Thymus (tissue), 11 donors: ENCODE measurements around the gene CDH1. TPM values are rescaled to one million over a fixed set of nuclear protein-coding genes. Genes with fewer than 3 reads are reported as not detected.
A peak's percentile ranks its signal among the peaks of the same experiment; 100 is the strongest.

Source experiments
- DNase-seq, 9 donors: peaks; one replicate each; pipeline ENCODE4 v3.0.0-alpha.2; 2013; ENCODE audit warnings: low spot score in 9 of 9, low read depth in 6 of 9, missing footprints in 1 of 9
- H3K27ac ChIP-seq, 2 donors: one replicate each; pipeline ENCODE4 v1.5.1; 2013; ENCODE audit warnings: control low read depth in 1 of 2, low read depth in 1 of 2, low read length in 1 of 2, mild to moderate bottlenecking in 1 of 2, moderate library complexity in 1 of 2
- H3K27me3 ChIP-seq, 2 donors: one replicate each; pipeline ENCODE4 v1.5.1; 2013; ENCODE audit warnings: low read length in 1 of 2; ENCODE audit not compliant: control insufficient read depth in 2 of 2, insufficient read depth in 1 of 2
- H3K36me3 ChIP-seq, 2 donors: one replicate each; pipeline ENCODE4 v1.5.1; 2013; ENCODE audit warnings: low read length in 1 of 2, mild to moderate bottlenecking in 1 of 2, moderate library complexity in 1 of 2; ENCODE audit not compliant: control insufficient read depth in 2 of 2, insufficient read depth in 2 of 2
- H3K4me1 ChIP-seq, 2 donors: one replicate each; pipeline ENCODE4 v1.5.1; 2013; ENCODE audit warnings: low read length in 2 of 2; ENCODE audit not compliant: control insufficient read depth in 2 of 2, insufficient read depth in 2 of 2
- H3K4me3 ChIP-seq, 2 donors: one replicate each; pipeline ENCODE4 v1.5.1; 2013; ENCODE audit warnings: low read length in 2 of 2, control low read depth in 1 of 2, mild to moderate bottlenecking in 1 of 2
- H3K9me3 ChIP-seq, 2 donors: one replicate each; pipeline ENCODE4 v1.5.1; 2013; ENCODE audit warnings: low read length in 1 of 2, mild to moderate bottlenecking in 1 of 2; ENCODE audit not compliant: control insufficient read depth in 2 of 2, insufficient read depth in 1 of 2
- WGBS: extraction: QIAGEN DNeasy Blood & Tissue Kit; methylation state at CpG from one replicate; pipeline ENCODE4 v1.1.7; 2013; 5-methylcytosine and 5-hydroxymethylcytosine counted together
- polyA plus RNA-seq: library from polyadenylated mRNA; stranded (reverse); fragments of 200-250 nt; gene quantifications from one replicate; pipeline ENCODE4 v1.2.3, GENCODE V29; 2013
- total RNA-seq: library from RNA; stranded (reverse); fragments of 120-200 nt; gene quantifications from one replicate; pipeline ENCODE4 v1.2.4, GENCODE V29; 2013
- donor health status: healthy.

CDH1 gene
- total and polyA plus RNA-seq, 2 donors, result 30.9 to 70.4 TPM

DNA sequence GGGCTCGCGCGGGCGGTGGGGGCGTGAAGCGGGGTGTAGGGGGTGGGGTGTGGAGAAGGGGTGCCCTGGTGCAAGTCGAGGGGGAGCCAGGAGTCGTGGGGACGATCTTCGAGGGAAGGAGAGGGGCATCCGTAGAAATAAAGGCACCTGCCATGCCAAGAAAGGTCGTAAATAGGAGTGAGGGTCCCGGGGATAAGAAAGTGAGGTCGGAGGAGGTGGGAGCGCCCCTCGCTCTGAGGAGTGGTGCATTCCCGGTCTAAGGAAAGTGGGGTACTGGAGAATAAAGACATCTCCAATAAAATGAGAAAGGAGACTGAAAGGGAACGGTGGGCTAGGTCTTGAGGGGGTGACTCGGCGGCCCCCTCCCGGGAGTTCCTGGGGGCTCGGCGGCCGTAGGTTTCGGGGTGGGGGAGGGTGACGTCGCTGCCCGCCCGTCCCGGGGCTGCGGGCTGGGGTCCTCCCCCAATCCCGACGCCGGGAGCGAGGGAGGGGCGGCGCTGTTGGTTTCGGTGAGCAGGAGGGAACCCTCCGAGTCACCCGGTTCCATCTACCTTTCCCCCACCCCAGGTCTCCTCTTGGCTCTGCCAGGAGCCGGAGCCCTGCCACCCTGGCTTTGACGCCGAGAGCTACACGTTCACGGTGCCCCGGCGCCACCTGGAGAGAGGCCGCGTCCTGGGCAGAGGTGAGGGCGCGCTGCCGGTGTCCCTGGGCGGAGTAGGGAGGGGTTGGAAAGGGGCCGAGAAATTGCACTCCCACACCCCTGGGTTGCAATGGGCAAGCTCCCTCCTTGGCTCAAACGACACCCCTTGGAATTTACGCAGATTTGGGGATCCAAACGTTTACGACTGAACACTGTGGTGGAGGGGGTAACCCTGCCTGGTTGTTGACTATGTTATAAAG is 888 bp downstream of the CDH1 start:
- Histone ChIP-seq H3K4me1 (peaks cover 8 to 43% of the 10 kb centered on the region in 2 donors), H3K27ac (peak overlapping the region; percentile 17 to 70), H3K36me3 (no peaks in the 10 kb centered on the region), H3K4me3 (peak overlapping the region; percentile 29 to 47), H3K27me3 (peaks cover 23 to 47% of the 10 kb centered on the region in 2 donors), H3K9me3 (peaks cover 2 to 7% of the 10 kb centered on the region in 2 donors)
- 27% methylated on average over 58 of the region's 58 CpGs for WGBS
- DNase-seq, result no peak

DNA sequence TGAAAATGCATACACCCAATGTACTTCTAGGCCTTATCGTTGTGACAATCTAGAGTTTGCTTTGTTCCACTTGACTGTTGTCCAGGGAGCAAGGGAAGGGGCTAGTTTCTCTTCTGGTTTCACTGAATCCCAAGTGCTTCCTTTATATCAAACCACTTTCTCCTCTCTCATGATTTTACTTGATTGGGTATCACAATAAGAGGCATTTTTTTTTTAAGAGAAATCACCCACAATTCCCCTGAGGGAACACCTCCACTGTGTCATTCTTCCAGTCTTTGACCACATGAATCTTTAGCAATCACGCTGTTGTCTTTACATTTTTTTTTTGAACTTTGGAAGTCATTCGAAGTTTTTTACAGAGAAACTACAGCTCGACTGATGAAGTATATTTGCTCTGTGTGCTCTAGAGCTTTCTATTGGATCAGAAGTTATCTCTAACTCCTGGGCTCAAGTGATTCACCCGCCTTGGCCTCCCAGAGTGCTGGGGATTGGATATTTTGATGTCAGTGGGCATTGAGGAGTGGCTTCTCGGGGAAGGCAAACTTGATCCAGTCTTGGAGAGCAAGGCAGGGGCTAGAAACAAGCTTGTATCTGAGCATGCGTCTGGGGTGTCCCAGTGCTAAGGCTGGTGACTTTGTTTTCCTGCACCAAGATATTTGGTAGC is 3.0 kb downstream of the CDH1 start:
- H3K27ac ChIP-seq, result peak overlapping the region in 1 of 2 donors; percentile 42
- H3K4me3 ChIP-seq, result no peak overlapping the region
- WGBS, result 67% methylated on average over 7 of the region's 7 CpGs
- no peaks in the 10 kb centered on the region for H3K36me3 ChIP-seq
- H3K27me3 ChIP-seq, result peaks cover 23 to 37% of the 10 kb centered on the region in 2 donors
- peaks cover 2 to 7% of the 10 kb centered on the region in 2 donors for H3K9me3 ChIP-seq
- peaks cover 8 to 44% of the 10 kb centered on the region in 2 donors for H3K4me1 ChIP-seq
- no peak for DNase-seq

DNA sequence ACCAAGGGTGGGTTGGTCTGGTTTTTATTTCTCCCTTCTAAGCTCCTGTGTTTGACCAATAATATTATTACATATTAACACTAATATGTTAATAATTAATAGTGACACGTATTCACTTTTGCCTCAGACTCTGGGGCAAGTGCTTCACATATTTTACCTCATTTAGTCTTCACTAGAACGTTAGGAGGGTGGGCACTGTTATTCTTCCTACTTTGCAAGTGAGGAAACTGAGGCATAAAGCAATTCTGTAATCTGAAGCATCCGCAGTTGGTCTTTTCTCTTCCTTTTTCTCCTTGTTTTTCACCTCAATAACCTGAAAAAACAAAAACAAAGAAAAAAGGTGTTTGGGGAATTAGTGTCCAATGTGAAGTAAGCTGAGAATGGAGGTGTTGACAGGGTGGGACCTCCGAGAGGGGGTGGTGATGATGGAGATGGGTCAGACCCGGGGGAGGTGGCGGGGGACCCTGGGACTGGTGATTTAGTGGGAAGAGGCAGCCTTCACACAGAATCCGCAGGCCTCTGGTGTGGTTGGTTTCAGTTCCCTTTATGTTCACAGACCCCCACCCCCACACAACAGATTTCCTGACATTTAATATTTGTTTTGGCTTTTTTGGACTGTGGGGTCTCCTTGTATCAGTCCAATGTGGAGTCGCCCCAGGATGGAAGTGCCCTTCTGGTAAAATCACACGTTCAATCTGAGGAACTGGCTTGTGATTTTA is 3.7 kb downstream of the CDH1 start:
- H3K27me3 ChIP-seq, result peaks cover 23 to 32% of the 10 kb centered on the region in 2 donors
- H3K36me3 ChIP-seq, result no peaks in the 10 kb centered on the region
- WGBS, result 49% methylated on average over 9 of the region's 9 CpGs
- peaks cover 8 to 44% of the 10 kb centered on the region in 2 donors for H3K4me1 ChIP-seq
- peaks cover 2 to 7% of the 10 kb centered on the region in 2 donors for H3K9me3 ChIP-seq
- H3K27ac ChIP-seq, result no peak overlapping the region
- DNase-seq, result no peak
- H3K4me3 ChIP-seq, result no peak overlapping the region

DNA sequence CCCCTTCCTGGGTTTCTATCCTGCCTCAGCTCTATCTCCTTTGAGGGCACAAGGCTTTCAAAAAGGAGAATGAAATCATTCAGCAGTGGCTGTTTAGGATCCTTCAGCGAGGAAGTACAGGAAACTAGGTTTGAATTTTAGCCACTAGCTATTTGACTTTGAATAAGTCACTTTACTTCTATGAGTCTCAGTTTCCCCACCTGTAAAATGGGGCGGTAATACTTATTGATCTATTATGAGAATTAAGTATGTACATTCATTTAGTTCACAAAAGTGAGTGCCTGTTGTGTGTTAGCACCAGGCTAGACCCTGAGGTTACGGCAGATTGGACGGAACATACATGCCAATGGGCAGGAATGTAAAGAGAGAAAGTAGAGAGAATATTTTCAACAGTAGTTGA is 6.6 kb downstream of the CDH1 start:
- no peak overlapping the region for H3K27ac ChIP-seq
- peaks cover 0 to 3% of the 10 kb centered on the region in 2 donors for H3K27me3 ChIP-seq
- WGBS, result over 99% methylated on average over 4 of the region's 4 CpGs
- DNase-seq, result no peak
- no peaks in the 10 kb centered on the region for H3K9me3 ChIP-seq
- no peak overlapping the region for H3K4me3 ChIP-seq
- no peaks in the 10 kb centered on the region for H3K36me3 ChIP-seq
- peaks cover 4 to 35% of the 10 kb centered on the region in 2 donors for H3K4me1 ChIP-seq

DNA sequence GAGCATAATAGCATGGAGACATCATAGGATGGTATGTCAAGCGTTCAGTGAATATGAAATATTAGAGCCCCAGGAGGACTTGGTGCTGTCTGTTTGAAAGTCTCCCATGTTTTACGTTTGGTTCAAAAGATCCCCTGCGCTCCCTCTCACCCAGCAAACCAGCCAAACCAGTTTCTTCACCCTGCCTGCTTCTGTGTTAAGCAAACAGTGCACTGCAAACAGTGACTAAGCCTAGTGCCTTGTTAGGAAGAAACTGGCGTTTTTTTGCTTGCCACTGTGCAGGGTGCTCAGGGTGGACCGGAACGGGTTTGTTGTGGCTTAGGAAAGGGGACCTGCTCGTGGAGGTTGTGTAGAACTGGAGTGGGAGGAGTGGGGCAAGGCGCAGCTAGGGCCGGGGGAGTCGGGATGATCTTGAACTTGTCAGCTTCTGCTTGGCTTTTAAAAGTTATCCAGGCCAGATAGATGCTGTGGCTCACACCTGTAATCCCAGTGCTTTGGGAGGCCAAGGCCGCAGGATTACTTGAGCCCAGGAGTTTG is 7.7 kb downstream of the CDH1 start:
- Histone ChIP-seq H3K36me3 (no peaks in the 10 kb centered on the region), H3K4me1 (peaks cover 4 to 33% of the 10 kb centered on the region in 2 donors), H3K9me3 (no peaks in the 10 kb centered on the region), H3K4me3 (no peak overlapping the region), H3K27ac (no peak overlapping the region), H3K27me3 (no peaks in the 10 kb centered on the region)
- WGBS, result 95% methylated on average over 11 of the region's 11 CpGs
- DNase-seq, result no peak

DNA sequence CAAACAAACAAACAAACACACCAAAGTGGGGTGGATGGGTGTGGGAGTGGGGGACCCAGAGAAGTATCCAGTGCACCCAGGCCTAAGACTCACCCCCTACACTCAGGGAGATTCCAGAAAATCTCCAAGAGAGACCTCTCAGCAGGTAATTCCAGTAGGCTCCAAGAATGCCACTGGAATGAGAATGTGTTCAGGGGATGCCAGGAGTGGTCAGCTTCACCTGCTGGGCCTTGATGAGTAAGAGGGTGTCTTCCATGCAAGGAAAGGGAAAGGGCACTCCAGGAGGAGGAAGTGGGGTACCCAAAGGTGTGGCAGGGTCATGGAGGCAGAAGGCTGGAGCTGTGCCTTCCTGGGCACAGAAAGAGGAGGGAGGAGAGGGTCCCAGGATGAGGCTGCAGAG is 9.9 kb downstream of the CDH1 start:
- no peak overlapping the region for H3K27ac ChIP-seq
- no peaks in the 10 kb centered on the region for H3K9me3 ChIP-seq
- DNase-seq, result no peak
- peaks cover 0 to 12% of the 10 kb centered on the region in 2 donors for H3K4me1 ChIP-seq
- no peaks in the 10 kb centered on the region for H3K27me3 ChIP-seq
- no peak overlapping the region for H3K4me3 ChIP-seq
- H3K36me3 ChIP-seq, result no peaks in the 10 kb centered on the region

DNA sequence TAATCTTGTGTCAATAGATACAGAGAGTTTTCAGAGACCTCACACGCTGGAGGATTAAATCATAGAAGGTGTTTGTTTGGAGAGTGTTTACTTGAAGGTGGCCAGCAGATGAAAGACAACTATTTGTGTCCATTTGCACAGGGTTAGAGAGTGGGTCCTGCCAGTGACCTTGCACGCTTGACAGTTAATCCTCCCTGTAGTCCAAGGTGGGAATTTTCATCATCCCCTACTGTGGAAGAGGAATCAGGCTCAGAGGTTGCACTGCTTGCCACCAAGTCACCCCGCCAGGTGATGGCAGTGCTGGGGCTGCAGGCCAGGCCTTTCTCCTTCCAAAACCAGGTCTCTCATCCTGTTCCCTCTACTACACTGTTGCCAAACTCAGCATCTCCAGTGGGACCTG is 12.3 kb downstream of the CDH1 start:
- Histone ChIP-seq H3K4me3 (no peak overlapping the region), H3K4me1 (peaks cover 15 to 25% of the 10 kb centered on the region in 2 donors), H3K9me3 (no peaks in the 10 kb centered on the region), H3K27me3 (no peaks in the 10 kb centered on the region), H3K27ac (no peak overlapping the region), H3K36me3 (no peaks in the 10 kb centered on the region)
- DNase-seq, result no peak
- 97% methylated on average over 3 of the region's 3 CpGs for WGBS

DNA sequence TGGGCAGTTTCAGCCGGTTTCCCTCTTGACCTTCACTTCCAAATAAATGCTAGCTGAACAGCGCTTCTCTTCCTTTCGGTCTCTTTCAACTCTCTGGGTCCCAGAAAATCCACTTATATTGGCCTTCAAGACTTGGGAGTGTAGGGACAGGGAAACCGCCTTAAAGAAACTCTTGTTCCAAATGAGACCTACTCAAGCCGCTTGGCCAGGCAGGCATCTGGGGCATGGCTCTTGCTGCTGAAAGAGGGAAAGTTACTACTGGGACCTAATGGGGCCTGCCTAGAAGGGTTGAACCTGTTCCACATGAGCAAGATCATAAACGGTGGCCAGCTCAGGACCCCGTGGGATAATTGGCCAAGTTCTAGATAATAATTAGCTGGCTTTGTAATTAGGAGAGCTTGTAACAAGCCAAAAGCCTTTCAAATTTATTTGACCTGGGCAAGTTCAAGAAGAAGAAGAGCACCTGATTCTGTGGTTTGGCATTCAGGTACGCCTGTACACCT is 13.2 kb downstream of the CDH1 start:
- no peaks in the 10 kb centered on the region for H3K27me3 ChIP-seq
- DNase-seq, result no peak
- WGBS, result 93% methylated on average over 8 of the region's 8 CpGs
- no peak overlapping the region for H3K4me3 ChIP-seq
- H3K4me1 ChIP-seq, result peaks cover 19 to 31% of the 10 kb centered on the region in 2 donors
- no peak overlapping the region for H3K27ac ChIP-seq
- H3K9me3 ChIP-seq, result no peaks in the 10 kb centered on the region
- H3K36me3 ChIP-seq, result no peaks in the 10 kb centered on the region
